ENCODE data around the gene ANP32D.
"Not testable (repeated sequence)": the region's sequence is repeated elsewhere in the genome, so short reads cannot be mapped to it uniquely, and the experiment has no call there.

ANP32D gene

GRCh38 chr12:48472259-48472658, at the start of gene ANP32D:
ANP32D (plus strand) TSS chr12:48472559; CDS start chr12:48472665, 106 bp downstream.
- no peak for DNase-seq (ENCODE audit: low read depth in 3 of 3)

GRCh38 chr12:48423171-48423570, 49.2 kb upstream of the ANP32D start:
- DNase-seq (ENCODE audit: low read depth in 3 of 3): no peak

GRCh38 chr12:48424644-48425043, 47.7 kb upstream of the ANP32D start:
- no peak for DNase-seq (ENCODE audit: low read depth in 3 of 3)

- not testable (repeated sequence) for DNase-seq (ENCODE audit: low read depth in 3 of 3)
These were observed 38.3 kb upstream of the ANP32D start for GRCh38 chr12:48434016-48434415.

- no peak for DNase-seq (ENCODE audit: low read depth in 3 of 3)
These were observed 31.3 kb upstream of the ANP32D start for GRCh38 chr12:48441069-48441468.

GRCh38 chr12:48442179-48442847, 30.0 kb upstream of the ANP32D start:
- no peak for DNase-seq (ENCODE audit: low read depth in 3 of 3)

GRCh38 chr12:48445538-48445937, 26.8 kb upstream of the ANP32D start:
- DNase-seq (ENCODE audit: low read depth in 3 of 3): no peak

GRCh38 chr12:48446161-48446776, 26.1 kb upstream of the ANP32D start:
- DNase-seq (ENCODE audit: low read depth in 3 of 3): no peak

- DNase-seq (ENCODE audit: low read depth in 3 of 3): no peak
These were observed 24.6 kb upstream of the ANP32D start for GRCh38 chr12:48447755-48448154.

GRCh38 chr12:48451372-48451771, 21.0 kb upstream of the ANP32D start:
- DNase-seq (ENCODE audit: low read depth in 3 of 3): no peak

- not testable (repeated sequence) for DNase-seq (ENCODE audit: low read depth in 3 of 3)
These were observed 19.4 kb upstream of the ANP32D start for GRCh38 chr12:48452961-48453360.

GRCh38 chr12:48454667-48455066, 17.7 kb upstream of the ANP32D start:
- DNase-seq (ENCODE audit: low read depth in 3 of 3): no peak

GRCh38 chr12:48455116-48455515, 17.2 kb upstream of the ANP32D start:
- no peak for DNase-seq (ENCODE audit: low read depth in 3 of 3)

GRCh38 chr12:48459259-48459658, 13.1 kb upstream of the ANP32D start:
- no peak for DNase-seq (ENCODE audit: low read depth in 3 of 3)

- DNase-seq (ENCODE audit: low read depth in 3 of 3): not testable (repeated sequence)
These were observed 3.3 kb upstream of the ANP32D start for GRCh38 chr12:48469027-48469426.

- no peak for DNase-seq (ENCODE audit: low read depth in 3 of 3)
These were observed 702 bp downstream of the ANP32D start for GRCh38 chr12:48473061-48473460.

- not testable (repeated sequence) for DNase-seq (ENCODE audit: low read depth in 3 of 3)
These were observed 2.1 kb downstream of the ANP32D start for GRCh38 chr12:48474497-48474896.

GRCh38 chr12:48482198-48482597, 9.8 kb downstream of the ANP32D start, which contains the start of gene C12orf54:
C12orf54 (plus strand) TSS chr12:48482498; CDS start chr12:48483297, 799 bp downstream.
- DNase-seq (ENCODE audit: low read depth in 3 of 3): no peak

GRCh38 chr12:48482930-48483329, 10.6 kb downstream of the ANP32D start:
- no peak for DNase-seq (ENCODE audit: low read depth in 3 of 3)

- DNase-seq (ENCODE audit: low read depth in 3 of 3): no peak
These were observed 13.9 kb downstream of the ANP32D start for GRCh38 chr12:48486261-48486660.

GRCh38 chr12:48486679-48487078, 14.3 kb downstream of the ANP32D start:
- no peak for DNase-seq (ENCODE audit: low read depth in 3 of 3)

- DNase-seq (ENCODE audit: low read depth in 3 of 3): no peak
These were observed 16.7 kb downstream of the ANP32D start for GRCh38 chr12:48489012-48489411.

GRCh38 chr12:48489456-48489855, 17.1 kb downstream of the ANP32D start:
- not testable (repeated sequence) for DNase-seq (ENCODE audit: low read depth in 3 of 3)

Measured in stimulated activated CD4-positive, alpha-beta T cell treated with anti-CD3 and anti-CD28 coated beads, TNF-alpha, amount 100 ng/mL, for 24 hours (primary cell).